GM18909 (cell line): ENCODE results near the gene HLA-DRB5.
A peak's percentile ranks its signal among the peaks of the same experiment; 100 is the strongest.
"Not testable (repeated sequence)": the region's sequence is repeated elsewhere in the genome, so short reads cannot be mapped to it uniquely, and the experiment has no call there.

Experiments used
- ATAC-seq: cut with Tn5 transposase; IDR thresholded peaks from one replicate; pipeline ENCODE4 v1.9.1; 2021; ENCODE audit warnings: mild to moderate bottlenecking; ENCODE audit not compliant: unreplicated experiment, poor library complexity

Gene HLA-DRB5

DNA sequence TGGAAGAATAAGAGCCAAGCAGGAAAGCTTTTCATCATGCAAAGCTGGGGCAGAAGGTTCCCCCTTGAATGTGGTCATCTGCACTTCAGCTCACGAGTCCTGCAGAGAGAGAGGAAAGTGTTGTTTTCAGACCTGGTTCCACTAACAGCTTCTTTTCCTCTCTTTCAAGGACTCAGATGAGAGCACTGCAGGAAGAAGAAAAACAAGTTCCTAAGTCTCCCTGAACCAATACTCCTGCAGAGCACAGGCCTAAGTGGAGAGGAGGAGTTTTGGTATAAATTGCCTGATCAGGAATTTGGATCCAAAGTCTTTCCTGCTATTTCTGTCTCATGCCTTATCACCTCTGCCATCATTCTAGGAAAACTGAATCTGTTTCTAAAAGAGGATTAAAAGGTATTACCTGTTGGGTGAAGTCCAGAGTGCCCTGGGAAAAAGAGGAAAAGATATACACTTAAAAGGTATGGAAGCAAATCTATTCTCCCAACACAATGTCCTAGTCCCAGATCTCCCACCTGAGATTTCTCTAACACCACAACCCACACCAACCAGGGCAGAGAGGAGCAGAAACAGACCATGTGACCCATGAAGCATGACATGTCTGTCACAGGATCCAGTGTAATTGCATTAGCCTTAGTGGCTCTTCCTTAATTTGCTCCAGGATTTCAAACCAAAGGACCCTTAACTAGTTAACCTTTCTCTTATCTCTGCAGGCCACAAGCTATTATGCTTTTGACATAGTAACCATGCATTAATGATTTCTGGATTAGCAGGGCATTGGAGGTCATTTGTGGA is 12.2 kb downstream of the HLA-DRB5 start:
- no peak for ATAC-seq

GRCh38 chr6:32501016-32501415 is 29.1 kb downstream of the HLA-DRB5 start:
- ATAC-seq, result no peak

GRCh38 chr6:32492351-32492750 is 37.7 kb downstream of the HLA-DRB5 start:
- no peak for ATAC-seq

DNA sequence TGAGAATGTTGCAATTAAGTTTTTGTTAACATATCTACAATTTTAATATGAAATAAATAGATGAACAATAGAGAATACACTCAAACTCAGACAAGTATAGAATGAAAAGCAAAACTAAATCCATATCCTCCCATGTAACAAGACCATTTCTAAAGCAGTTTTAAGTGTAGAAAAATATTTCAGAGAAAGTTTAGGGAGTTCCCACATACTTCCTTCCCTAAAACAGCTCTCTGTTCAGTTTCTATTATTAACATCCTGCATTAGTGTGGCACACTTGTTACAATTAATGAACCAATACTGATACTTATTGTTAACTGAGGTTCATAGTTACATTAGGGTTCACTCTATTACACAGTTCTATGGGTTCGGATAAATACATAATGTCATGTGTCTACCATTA is 38.4 kb downstream of the HLA-DRB5 start:
- no peak for ATAC-seq

- ATAC-seq, result no peak
Measured at GRCh38 chr6:32488083-32488482, 42.0 kb downstream of the HLA-DRB5 start.

- ATAC-seq, result no peak
Measured at GRCh38 chr6:32484614-32484998, 45.5 kb downstream of the HLA-DRB5 start.

- ATAC-seq, result no peak
Measured at GRCh38 chr6:32483968-32484613, 46.0 kb downstream of the HLA-DRB5 start.

- ATAC-seq, result no peak
Measured at GRCh38 chr6:32475392-32476206, 54.5 kb downstream of the HLA-DRB5 start.

DNA sequence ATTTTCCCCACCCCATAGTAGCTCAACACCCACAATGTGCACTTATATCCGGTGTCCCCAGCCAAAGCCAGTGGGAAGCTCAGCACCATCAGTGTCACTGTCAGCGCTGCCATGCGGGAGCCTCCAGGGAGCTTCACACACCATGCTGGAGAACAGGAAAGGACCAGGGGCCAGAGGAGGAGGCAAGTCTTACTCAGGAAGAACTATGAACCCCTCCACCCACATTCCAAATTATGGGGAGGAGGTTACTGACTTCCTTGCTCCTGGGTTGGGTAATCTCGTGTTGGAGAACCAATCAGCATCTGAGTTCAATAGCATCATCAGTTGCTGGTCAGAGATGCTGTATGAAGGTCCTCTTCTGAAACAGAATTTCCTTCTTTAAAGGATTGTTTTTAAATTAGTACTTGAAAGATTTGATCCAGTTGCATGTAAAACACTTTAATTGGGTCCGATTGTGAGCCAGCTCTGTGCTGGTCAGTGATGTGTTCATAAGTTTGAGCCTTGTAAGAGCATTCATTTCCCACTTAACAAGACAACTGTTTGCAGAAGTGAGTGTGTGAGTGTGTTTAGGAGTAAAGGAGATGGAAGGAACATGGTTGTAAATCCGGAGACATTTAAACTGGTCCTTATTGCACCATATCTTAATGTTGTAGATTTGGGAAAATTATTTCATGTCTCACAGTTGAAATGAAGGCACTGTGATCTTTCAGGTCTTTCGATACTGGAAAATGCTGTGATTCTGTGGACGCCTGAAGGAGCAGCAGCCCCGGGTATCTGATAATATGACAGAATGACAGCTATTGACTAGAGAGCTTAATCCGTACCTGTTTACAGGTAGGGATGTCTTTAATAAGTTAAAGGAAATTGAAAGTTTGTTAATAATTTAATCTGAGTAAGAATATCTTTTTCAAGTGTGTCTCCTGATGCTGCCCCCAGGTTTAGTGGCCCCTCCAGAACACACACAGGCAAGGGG is 56.4 kb downstream of the HLA-DRB5 start:
- ATAC-seq, result peak; percentile 91

DNA sequence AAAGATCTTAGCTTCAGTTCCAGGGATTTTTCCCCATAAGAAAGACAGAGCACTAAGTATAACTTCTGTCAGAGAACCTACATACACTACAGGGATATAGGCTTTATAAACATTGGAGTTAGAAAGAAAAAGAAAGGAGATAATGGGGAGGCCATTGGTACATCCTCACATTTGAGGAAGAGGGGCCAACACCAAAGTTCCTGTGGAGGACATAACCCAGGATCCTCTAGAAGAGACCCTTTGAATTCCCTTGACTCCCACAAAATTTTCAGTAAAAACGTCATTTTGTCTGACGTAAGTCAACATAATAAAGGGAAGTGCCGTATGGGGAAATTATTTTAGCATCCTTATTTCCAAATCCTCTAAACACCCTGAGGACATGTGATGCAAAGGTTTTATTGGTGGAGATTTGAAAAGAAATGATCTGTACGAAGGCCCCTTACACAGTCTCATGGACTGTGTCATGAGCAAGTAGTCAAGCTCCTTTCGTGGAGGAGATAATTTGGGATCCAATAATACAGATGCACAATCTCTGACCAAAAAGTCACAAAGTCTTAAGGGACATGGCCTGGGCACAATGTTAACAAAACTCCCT is 57.2 kb downstream of the HLA-DRB5 start:
- no peak for ATAC-seq

DNA sequence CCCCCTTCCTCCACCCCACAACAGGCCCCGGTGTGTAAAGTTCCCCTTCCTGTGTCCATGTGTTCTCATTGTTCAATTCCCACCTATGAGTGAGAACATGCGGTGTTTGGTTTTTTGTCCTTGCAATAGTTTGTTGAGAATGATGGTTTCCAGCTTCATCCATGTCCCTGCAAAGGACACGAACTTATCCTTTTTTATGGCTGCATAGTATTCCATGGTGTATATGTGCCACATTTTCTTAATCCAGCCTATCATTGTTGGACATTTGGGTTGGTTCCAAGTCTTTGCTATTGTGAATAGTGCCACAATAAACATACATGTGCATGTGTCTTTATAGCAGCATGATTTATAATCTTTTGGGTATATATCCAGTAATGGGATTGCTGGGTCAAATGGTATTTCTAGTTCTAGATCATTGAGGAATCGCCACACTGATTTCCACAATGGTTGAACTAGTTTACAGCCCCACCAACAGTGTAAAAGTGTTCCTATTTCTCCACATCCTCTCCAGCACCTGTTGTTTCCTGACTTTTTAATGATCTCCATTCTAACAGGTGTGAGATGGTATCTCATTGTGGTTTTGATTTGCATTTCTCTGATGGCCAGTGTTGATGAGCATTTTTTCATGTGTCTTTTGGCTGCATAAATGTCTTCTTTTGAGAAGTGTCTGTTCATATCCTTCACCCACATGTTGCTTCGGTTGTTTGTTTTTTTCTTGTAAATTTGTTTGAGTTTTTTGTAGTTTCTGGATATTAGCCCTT is 62.2 kb downstream of the HLA-DRB5 start:
- ATAC-seq, result not testable (repeated sequence)
